ENCODE measurements around the gene PRIMA1.

GRCh38 chr14:93741556-93742230 lies 46.6 kb downstream of the PRIMA1 start:
- TF ChIP-seq MXI1 (IDR thresholded peaks at IDR 0.05; ENCODE audit: low read depth, low read length) (no peak), POLR2AphosphoS5 (IDR thresholded peaks at IDR 0.05; ENCODE audit: low read depth, low read length) (no peak), USF2 (IDR thresholded peaks at IDR 0.05; ENCODE audit: borderline replicate concordance, low read depth, low read length) (no peak), FOSL2 (IDR thresholded peaks at IDR 0.05; ENCODE audit: borderline replicate concordance, low read depth) (no peak), JUND (IDR thresholded peaks at IDR 0.05) (no peak), EP300 (IDR thresholded peaks at IDR 0.05; ENCODE audit: borderline replicate concordance in 1 of 2, low read depth in 1 of 2, low read length in 1 of 2) (no peak), YY1 (IDR thresholded peaks at IDR 0.05; ENCODE audit: low read depth) (no peak), RAD21 (IDR thresholded peaks at IDR 0.05; ENCODE audit: low read length) (no peak), PBX3 (IDR thresholded peaks at IDR 0.05) (no peak)

Measured in SK-N-SH (cell line).